ENCODE data around the gene NDUFB11. TPM values are rescaled to one million over a fixed set of nuclear protein-coding genes. Genes with fewer than 3 reads are reported as not detected.

The NDUFB11 gene
- 10 to 100 TPM; 89.5 to 91.9 TPM for total RNA-seq

- H3K36me3 Mint-ChIP-seq = peaks cover 21 to 23% of the 10 kb centered on the region in 2 donors
- peak; percentile 91 to 96 for ATAC-seq
These were observed at the start of gene NDUFB11, which contains the start of gene RBM10 for GRCh38 chrX:47144626-47145394. Gene NDUFB11 (minus strand): TSS chrX:47144702. CDS start chrX:47144679, 23 bp downstream. Gene RBM10 (plus strand): TSS chrX:47145221. CDS start chrX:47147482, 2,261 bp downstream.

GRCh38 chrX:47193475-47194193, 49.1 kb upstream of the NDUFB11 start, which contains the start of gene UBA1:
Gene UBA1 (plus strand): TSS chrX:47193829. CDS start chrX:47198803, 4,974 bp downstream.
- peaks cover 30 to 33% of the 10 kb centered on the region in 2 donors for H3K36me3 Mint-ChIP-seq
- DNase-seq (ENCODE audit: low spot score in 2 of 2) = peak; percentile 88
- H3K9me3 Mint-ChIP-seq = no peaks in the 10 kb centered on the region

More at GRCh38 chrX:47144626-47145394, at the start of gene NDUFB11, which contains the start of gene RBM10:
- no peaks in the 10 kb centered on the region for H3K9me3 Mint-ChIP-seq
- peak within 1 kb of the TSS; percentile 97 to 100 for H3K27ac Mint-ChIP-seq
- peak; percentile 85 to 93 for DNase-seq (ENCODE audit: low spot score in 2 of 2)

DNA sequence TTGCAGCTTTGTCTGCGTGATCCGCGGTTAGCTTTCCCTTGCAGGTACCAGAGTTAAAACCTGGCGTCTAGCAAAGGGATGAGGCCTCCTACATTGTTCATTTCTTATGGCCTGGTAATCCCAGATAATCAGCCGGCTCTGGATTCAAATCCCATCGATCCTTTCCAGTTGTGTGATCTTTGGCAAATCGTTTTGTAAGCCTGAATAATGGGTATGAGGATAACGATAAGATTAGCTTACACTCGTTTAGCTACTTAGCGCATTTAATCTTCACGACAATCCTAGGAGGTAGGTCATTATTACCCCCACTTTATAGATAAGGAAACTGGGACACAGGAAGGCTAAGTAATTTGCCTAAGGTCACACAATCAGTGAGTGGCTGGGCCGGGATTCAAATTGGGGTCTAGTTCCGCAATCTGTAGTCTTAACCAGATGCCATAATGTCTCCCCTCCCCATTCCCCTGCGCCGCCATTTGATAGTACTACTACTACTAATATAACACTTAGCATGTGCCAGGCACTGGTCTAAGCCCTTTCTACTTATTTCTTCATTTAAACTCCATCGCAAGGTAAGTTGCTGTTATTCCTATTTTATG, 47.4 kb upstream of the NDUFB11 start:
- peak overlapping the region in 1 of 2 donors; percentile 93 for H3K27ac Mint-ChIP-seq
- no peak for ATAC-seq
- H3K9me3 Mint-ChIP-seq = no peaks in the 10 kb centered on the region
- H3K36me3 Mint-ChIP-seq = peaks cover 30 to 31% of the 10 kb centered on the region in 2 donors
- no peak for DNase-seq (ENCODE audit: low spot score in 2 of 2)

More at GRCh38 chrX:47193475-47194193, 49.1 kb upstream of the NDUFB11 start, which contains the start of gene UBA1:
- peak; percentile 73 to 77 for ATAC-seq
- H3K27ac Mint-ChIP-seq = peak within 1 kb of the TSS; percentile 95 to 99

GRCh38 chrX:47191331-47191730, 46.8 kb upstream of the NDUFB11 start:
- DNase-seq (ENCODE audit: low spot score in 2 of 2) (peak in 1 of 2 donors; percentile 19), ATAC-seq (peak; percentile 11 to 23)
- Mint-ChIP-seq H3K9me3 (no peaks in the 10 kb centered on the region), H3K36me3 (peaks cover 28 to 31% of the 10 kb centered on the region in 2 donors), H3K27ac (peak overlapping the region; percentile 93 to 97)

GRCh38 chrX:47190445-47191269, 46.2 kb upstream of the NDUFB11 start:
- H3K36me3 Mint-ChIP-seq = peaks cover 24% of the 10 kb centered on the region in 2 donors
- ATAC-seq (peak; percentile 81), DNase-seq (ENCODE audit: low spot score in 2 of 2) (peak; percentile 72 to 83)
- H3K9me3 Mint-ChIP-seq = no peaks in the 10 kb centered on the region
- peak overlapping the region; percentile 93 to 97 for H3K27ac Mint-ChIP-seq

- no peak overlapping the region for H3K27ac Mint-ChIP-seq
- ATAC-seq = no peak
- peaks cover 19 to 23% of the 10 kb centered on the region in 2 donors for H3K36me3 Mint-ChIP-seq
These were observed 45.4 kb upstream of the NDUFB11 start for GRCh38 chrX:47189906-47190305.

GRCh38 chrX:47187106-47187677, 42.7 kb upstream of the NDUFB11 start:
- DNase-seq (ENCODE audit: low spot score in 2 of 2) (no peak), ATAC-seq (no peak)
- Mint-ChIP-seq H3K9me3 (no peaks in the 10 kb centered on the region), H3K27ac (peak overlapping the region; percentile 50 to 81), H3K36me3 (peaks cover 4 to 11% of the 10 kb centered on the region in 2 donors)

More at GRCh38 chrX:47189906-47190305, 45.4 kb upstream of the NDUFB11 start:
- H3K9me3 Mint-ChIP-seq = no peaks in the 10 kb centered on the region
- no peak for DNase-seq (ENCODE audit: low spot score in 2 of 2)

- peak overlapping the region in 1 of 2 donors; percentile 22 for H3K27ac Mint-ChIP-seq
- peaks cover 4 to 10% of the 10 kb centered on the region in 2 donors for H3K36me3 Mint-ChIP-seq
- ATAC-seq (no peak), DNase-seq (ENCODE audit: low spot score in 2 of 2) (no peak)
- no peaks in the 10 kb centered on the region for H3K9me3 Mint-ChIP-seq
These were observed 41.7 kb upstream of the NDUFB11 start for GRCh38 chrX:47186096-47186740.

GRCh38 chrX:47185241-47185640, 40.7 kb upstream of the NDUFB11 start:
- ATAC-seq = no peak

DNA sequence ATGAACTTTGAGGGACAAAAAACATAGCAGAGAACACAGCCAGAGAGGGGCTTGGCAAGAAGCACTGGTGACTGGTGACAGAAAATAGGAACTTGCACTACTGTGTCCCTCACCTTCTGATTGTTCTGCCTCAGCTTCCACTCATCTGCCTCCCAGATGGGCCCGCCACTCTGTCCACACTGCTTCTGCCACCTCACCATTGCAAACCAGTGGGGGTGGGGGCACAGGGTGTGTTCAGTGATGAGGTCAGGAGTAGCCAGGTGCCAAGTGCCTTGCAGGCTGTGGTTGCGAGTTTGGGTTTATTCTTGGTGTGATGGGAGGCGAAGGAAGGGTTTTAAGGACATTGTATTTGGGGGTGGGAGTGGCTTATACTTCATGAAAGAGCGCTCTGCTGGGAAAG, 40.0 kb upstream of the NDUFB11 start:
- H3K36me3 Mint-ChIP-seq = peaks cover 4% of the 10 kb centered on the region in 2 donors
- H3K27ac Mint-ChIP-seq = no peak overlapping the region
- DNase-seq (ENCODE audit: low spot score in 2 of 2) (no peak), ATAC-seq (no peak)
- H3K9me3 Mint-ChIP-seq = no peaks in the 10 kb centered on the region

More at GRCh38 chrX:47185241-47185640, 40.7 kb upstream of the NDUFB11 start:
- Mint-ChIP-seq H3K9me3 (no peaks in the 10 kb centered on the region), H3K27ac (peak overlapping the region in 1 of 2 donors; percentile 44), H3K36me3 (peaks cover 4% of the 10 kb centered on the region in 2 donors)
- DNase-seq (ENCODE audit: low spot score in 2 of 2) = no peak

GRCh38 chrX:47182106-47182700, 37.7 kb upstream of the NDUFB11 start:
- DNase-seq (ENCODE audit: low spot score in 2 of 2) (no peak), ATAC-seq (no peak)
- Mint-ChIP-seq H3K27ac (no peak overlapping the region), H3K9me3 (no peaks in the 10 kb centered on the region), H3K36me3 (peaks cover 4% of the 10 kb centered on the region in 2 donors)

DNA sequence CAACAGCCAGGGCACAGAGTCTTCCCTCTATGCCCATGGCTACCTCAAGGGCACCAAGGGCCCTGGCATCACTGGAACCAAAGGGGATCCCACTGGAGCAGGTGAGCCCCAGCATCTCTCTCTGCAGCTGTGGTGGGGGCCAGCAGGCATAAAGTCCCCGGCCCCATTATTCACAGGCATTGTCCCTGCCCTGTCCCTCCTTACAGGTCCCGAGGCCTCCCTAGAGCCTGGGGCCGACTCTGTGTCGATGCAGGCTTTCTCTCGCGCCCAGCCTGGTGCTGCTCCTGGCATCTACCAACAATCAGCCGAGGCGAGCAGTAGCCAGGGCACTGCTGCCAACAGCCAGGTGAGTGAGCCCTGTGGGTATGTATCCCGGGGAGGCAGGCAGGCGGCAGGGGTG, 36.8 kb upstream of the NDUFB11 start:
- ATAC-seq (no peak), DNase-seq (ENCODE audit: low spot score in 2 of 2) (no peak)
- peaks cover 4% of the 10 kb centered on the region in 2 donors for H3K36me3 Mint-ChIP-seq
- no peak overlapping the region for H3K27ac Mint-ChIP-seq
- no peaks in the 10 kb centered on the region for H3K9me3 Mint-ChIP-seq

- H3K36me3 Mint-ChIP-seq = peaks cover 0 to 4% of the 10 kb centered on the region in 2 donors
- ATAC-seq (no peak), DNase-seq (ENCODE audit: low spot score in 2 of 2) (no peak)
- no peak overlapping the region for H3K27ac Mint-ChIP-seq
- H3K9me3 Mint-ChIP-seq = no peaks in the 10 kb centered on the region
These were observed 35.8 kb upstream of the NDUFB11 start for GRCh38 chrX:47180346-47180745.

DNA sequence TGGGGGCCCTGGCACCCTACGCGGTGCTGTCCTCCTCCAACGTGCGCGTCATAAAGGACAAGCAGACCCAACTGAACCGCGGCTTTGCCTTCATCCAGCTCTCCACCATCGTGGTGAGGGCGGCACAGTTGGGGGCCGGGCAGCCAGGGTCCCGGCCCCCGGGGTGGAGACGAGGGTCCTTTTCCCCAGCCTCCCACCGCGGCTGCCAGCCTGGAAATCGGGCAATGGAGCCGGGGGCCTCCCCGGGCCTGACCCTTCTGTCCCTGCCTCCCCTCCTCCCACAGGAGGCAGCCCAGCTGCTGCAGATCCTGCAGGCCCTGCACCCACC, 35.4 kb upstream of the NDUFB11 start:
- no peak overlapping the region for H3K27ac Mint-ChIP-seq
- peaks cover 0 to 4% of the 10 kb centered on the region in 2 donors for H3K36me3 Mint-ChIP-seq
- ATAC-seq (no peak), DNase-seq (ENCODE audit: low spot score in 2 of 2) (no peak)
- H3K9me3 Mint-ChIP-seq = no peaks in the 10 kb centered on the region
